ENCODE measurements around the gene SMIM29.
A peak's percentile ranks its signal among the peaks of the same experiment; 100 is the strongest.

Gene SMIM29

DNA sequence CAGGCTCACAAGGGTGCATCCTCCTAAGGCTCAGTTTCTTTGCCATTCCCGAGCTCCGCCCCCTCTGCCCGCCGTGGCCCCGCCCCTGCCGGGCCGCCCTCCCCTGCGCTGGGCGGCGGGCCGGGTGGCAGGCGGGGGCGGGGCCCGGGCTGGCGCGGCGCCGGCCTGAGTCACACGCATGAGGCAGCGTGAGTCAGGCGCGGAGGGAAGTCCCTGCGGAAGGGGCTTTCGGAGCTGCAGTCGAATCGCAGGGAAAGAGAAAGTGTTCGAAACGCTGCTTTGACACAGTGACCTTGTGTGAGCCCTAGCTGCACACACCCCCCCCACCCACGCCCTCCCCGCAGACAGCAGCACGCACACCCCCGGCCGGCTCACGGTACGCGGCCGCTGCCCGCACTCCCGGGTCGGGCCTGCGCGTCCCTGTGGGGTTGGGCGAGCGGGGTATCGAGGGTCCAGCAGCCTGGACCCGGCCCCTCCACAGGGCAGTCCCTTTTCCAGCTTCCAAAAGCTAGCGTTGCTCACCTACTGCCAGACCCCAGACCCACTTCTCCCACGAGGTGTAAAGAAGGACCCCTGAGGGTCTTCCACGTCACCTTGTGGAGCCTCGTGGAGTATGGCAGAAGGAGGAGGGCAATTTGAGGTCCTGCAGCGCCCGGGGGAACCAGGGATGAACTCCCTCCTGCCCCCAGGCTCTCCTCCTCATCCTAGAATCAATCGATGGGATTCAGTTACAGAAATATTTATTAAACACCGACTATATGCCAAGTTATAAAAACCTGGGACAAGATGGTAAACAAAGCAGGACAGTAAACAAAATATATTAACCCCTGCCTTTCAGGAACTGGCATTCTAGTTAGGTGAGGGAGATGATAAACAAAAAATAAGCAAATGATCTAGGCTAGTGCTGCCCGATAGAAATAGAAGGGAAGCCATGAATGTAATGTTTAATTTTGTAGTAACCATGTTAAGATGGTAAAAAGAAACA, 24.6 kb downstream of the SMIM29 start:
- DNase-seq = peak; percentile 95

DNA sequence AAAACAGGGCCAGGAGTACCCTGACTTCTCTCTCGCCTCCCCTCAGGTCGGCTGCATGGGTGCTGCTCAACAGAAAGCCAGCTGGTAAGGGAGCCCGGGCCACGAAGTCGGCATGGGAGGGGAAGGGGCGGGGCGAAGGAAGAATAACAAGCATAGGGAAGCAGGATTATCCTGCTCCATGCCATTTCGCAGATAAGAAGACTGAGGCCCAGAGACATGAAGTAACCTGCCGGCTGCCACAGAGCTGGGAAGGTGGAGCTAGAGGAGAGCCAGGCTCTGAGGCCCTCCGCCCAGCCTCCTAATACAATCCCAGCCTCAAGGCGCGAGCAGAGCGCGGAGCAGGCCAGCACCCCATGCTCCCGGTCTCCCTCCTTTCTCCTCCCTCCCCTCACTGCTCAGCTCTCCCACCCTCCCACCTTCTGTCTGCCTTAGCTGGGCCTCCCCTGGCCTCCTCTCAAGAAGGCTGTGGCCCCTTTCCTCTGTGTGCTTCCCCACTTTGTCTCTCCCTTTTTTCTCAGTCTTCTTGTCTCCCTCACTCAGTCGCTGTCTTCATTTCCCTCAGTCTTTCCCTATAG, 25.3 kb downstream of the SMIM29 start:
- no peak for DNase-seq

DNA sequence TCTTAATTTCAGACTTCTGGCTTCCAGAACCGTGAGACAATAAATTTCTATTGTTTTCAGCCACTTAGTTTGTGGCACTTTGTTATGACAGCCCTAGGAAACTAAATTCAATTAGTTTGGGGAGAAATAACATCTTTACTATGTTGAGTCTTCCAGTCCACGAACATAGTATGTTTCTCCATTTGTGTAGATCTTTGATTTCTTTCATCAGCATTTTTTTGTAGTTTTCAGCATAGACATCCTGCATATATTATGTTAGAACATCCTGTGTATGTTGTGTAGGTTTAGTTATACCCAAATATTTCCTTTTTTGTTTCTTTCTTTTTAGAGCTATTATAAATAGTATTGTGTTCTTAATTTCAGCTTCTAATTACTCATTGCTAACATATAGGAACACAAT, 30.1 kb downstream of the SMIM29 start:
- DNase-seq = no peak

DNA sequence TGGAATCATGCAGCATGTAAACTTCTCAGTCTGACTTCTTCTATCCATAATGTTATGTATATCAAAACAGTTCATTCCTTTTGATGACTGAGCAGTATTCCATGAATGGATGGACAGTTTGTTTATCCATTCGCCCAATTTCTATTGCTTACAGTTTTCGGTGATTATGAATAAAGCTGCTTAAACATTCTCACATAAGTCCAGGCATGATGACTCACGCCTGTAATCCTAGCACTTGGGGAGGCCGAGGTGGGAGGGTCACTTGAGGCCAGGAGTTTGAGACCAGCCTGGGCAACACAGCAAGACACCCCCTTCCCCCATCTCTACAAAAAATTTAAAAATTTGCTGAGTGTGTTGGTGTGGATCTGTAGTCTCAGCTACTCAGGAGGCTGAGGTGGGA, 35.0 kb downstream of the SMIM29 start:
- DNase-seq = no peak

DNA sequence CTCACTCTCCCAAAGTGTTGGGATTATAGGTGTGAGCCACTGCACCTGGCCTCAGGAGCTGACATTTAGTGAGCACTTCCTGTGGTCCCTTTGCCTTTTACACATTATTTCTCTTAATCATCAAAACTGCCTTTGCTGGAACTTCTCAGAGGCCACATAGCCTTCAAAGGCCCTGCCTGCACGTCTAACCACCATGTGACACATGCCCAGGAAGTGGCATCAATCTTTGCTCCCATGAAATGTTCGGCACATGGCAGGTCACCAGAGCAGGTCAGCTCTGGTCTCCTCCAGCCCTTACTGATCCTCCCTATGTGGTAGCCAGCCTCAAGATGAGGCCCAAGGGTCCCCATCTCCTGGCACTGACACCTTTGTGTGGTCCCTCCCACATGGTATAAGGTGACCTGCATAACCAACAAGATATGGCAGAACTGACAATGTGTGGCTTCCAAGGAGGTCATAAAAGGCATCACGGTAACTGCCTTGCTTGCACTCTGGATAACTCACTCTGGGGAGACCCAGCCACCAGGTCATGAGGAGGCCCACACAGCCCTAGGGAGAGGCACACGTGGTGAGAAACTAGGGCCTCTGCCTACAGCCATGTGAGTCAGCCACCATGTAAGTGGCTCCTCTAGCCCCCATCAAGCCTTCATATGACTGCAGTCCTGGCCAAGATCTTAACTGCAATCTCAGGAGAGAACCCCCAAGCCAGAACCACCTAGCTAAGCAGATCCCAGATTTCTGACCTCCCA, 40.9 kb downstream of the SMIM29 start:
- DNase-seq = no peak

DNA sequence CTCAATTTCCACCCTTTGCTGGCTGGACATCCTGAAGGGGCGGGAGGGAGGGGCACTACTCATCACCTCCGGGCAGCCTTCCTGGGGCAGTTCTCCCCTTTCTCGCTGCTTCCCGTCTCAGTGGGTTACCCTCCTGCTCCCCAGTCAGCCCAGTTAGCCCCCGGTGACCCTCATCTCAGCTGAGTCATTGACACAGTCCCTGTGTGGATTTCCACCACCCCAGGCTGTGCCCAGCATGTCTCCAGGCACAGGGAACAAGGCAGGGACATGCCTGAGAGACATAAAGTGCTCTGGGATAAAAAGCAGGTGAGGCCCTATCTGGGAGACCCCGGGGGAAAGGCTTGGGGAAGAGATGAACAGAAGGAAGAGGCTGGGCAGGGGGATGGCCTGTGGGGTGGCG, 42.1 kb downstream of the SMIM29 start:
- DNase-seq = no peak

DNA sequence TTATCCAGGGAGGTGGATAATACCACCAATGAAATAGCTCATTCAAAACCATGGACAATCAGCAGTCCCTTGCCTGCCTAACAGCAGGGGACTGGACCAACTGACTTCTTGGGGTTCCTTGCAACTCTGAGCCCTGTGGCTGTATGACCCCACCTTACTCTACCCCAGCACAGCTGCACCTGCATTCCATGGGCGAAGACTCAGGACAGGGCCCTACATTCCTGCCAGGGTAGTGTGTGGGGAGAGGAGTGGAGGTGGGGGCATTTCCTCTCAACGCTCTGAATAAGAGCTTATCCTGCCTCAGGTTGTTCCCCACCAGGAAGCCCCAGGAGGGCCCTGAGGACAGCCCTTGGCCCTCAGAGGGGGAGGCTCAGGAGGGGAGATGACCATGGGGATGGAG, 42.9 kb downstream of the SMIM29 start:
- no peak for DNase-seq

DNA sequence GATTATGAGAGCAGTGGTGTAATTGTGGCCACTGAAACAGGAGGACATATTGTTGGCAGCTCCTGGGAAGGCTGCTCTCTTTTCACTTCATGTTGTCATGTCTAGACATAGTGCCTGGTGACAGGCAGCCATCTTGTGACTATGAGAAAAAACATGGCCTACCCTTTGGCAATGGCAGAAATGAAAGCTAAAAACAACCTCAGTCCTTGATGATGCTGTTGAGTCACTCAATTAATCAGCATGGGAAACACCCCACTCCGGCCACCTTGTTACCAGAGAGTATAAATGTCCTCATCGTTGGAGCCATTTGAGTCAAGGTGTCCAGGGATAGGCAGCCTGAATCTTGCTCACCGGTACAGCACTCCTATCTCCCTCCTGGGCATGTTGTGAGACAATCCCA, 43.3 kb downstream of the SMIM29 start:
- DNase-seq = no peak

DNA sequence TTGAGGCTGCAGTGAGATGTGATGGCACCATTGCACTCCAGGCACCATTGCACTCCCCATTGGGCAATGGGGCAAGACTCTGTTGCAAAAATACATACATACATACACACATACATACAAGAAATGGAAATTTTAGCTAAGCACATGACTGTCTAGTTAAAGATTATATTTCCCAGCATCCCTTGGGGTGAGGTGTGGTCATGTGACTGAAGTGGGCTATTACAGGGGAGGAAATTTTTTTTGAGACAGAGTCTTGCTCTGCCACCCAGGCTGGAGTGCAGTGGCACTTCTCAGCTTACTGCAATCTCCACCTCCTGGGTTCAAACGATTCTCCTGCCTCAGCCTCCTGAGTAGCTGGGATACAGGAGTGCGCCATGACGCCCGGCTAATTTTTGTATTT, 44.1 kb downstream of the SMIM29 start:
- DNase-seq = no peak

DNA sequence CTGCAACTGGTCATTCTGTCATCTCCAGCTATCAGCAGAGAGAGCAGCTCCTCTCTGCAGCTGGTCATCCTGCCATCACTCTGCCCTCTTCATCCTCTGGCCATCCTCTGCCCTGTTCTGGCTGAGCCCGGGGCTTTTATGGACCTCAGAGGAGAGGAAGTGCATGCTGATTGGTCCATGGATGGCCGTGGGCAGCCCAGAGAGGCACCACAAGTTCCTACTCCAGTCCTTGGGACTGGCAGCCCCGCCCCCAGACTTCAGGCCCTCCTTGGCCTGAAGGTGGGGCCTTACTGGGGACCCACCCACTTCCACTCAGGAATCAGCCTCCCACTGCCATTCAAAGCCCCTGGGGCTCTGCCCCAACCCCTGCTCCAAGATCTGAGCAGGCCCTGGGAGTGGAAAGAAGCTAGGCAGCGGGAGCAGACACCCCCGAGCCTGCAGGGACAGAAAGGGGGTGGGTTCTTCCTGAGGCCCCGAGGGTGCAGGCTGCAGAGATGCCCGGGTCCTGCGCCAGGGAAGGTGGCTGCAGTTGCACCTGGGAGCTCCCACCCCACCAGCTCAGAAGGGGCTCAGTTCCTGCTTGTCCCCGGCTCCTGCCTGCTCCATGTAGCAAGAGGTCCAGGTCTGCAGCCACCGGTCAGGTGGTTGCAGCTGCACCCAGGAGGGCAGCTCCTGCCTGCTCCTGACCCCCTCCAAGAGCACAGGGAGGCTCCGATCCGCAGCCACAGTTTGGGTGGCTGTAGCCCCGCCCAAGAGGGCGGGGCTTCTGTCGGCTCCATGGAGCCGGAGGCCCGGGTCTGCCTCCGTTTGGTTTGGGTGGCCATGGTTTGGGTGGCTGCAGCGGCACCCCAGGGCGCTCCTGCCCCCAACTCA, 46.2 kb downstream of the SMIM29 start:
- DNase-seq = no peak

DNA sequence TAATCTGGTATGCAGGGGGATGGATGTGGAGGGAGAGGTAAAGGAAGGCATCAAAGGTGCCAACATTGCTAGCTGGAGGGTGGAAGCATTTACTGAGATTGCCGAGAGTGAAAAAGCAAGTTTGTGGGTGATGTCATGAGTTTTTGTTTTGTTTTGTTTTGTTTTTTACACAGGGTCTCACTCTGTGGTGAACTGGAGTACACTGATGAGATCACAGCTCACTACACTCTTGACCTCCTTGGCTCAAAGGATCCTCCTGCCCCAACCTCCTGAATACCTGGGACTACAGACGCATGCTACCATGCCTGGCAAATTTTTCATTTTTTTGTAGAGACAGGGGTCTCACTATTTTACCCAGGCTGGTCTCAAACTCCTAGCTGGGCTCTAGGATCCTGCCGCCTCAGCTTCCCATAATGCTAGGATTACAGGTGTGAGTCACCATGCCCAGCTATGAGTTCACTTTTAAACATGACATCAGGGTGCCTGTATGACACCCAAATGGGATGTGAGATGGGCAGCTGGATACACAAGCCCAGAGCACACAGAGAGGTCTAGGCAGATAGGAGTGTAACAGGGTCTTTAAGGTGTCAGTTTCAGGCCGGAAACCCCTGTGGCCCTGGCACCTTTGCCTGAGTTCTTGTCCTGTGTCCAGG, 47.2 kb downstream of the SMIM29 start:
- DNase-seq = no peak

DNA sequence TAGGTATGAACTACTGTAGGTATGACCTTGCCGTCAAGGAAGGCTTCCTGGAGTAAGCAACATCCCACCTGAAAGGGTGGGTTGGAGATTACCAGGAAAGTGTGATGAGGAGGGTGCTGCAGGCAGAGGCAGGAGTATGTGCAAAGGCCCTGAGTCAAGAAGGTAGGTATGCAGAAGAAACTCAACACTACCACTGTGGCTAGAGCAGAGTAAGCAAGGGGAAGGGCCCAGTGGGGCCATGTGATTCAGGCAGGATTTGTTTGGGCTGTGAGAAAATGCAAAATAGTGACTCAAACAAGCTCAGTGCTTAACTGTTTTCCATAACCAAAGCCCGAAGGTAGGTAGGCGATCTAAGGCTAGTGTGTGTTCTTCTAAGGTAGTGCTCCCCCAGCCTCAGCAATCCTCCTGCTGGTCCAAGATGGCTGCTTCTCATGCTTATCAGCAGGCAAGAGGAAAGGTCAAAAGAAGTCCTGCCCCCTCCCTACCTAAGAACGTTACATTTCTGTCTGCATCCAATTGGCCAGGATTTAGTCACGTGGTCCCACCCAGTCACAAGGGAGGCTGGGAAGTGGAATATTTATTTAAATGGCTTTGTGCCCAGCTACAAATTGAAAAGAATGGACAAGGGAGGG, 48.4 kb downstream of the SMIM29 start:
- DNase-seq = no peak

DNA sequence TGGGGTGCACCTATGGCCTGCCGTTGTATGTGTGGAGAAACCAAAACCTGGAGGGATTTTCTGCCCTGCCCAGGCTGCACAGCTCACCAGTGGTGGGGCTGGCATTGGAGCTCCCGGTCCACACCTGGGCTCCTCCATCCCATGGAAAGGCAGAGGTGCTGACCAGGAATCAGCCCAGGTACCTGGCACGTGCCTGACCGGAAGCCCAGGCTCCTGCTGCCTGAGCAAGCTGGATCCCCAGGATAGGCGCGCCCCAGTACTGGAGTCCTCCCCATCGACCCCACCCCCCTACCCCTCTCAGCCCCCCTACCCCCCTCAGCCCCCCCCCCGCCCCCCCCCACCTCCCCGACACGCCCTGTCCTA, 52.0 kb downstream of the SMIM29 start:
- no peak for DNase-seq
